ENCODE results near the gene GUSB.

The GUSB gene

GRCh38 chr7:65931685-65932084, 50.3 kb downstream of the GUSB start:
- no peak for DNase-seq (ENCODE audit: extremely low read depth, low read depth)
- TF ChIP-seq, protein P1, sequence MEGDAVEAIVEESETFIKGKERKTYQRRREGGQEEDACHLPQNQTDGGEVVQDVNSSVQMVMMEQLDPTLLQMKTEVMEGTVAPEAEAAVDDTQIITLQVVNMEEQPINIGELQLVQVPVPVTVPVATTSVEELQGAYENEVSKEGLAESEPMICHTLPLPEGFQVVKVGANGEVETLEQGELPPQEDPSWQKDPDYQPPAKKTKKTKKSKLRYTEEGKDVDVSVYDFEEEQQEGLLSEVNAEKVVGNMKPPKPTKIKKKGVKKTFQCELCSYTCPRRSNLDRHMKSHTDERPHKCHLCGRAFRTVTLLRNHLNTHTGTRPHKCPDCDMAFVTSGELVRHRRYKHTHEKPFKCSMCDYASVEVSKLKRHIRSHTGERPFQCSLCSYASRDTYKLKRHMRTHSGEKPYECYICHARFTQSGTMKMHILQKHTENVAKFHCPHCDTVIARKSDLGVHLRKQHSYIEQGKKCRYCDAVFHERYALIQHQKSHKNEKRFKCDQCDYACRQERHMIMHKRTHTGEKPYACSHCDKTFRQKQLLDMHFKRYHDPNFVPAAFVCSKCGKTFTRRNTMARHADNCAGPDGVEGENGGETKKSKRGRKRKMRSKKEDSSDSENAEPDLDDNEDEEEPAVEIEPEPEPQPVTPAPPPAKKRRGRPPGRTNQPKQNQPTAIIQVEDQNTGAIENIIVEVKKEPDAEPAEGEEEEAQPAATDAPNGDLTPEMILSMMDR (IDR thresholded peaks at IDR 0.05; ENCODE audit: low read depth, low read length), result no peak

DNA sequence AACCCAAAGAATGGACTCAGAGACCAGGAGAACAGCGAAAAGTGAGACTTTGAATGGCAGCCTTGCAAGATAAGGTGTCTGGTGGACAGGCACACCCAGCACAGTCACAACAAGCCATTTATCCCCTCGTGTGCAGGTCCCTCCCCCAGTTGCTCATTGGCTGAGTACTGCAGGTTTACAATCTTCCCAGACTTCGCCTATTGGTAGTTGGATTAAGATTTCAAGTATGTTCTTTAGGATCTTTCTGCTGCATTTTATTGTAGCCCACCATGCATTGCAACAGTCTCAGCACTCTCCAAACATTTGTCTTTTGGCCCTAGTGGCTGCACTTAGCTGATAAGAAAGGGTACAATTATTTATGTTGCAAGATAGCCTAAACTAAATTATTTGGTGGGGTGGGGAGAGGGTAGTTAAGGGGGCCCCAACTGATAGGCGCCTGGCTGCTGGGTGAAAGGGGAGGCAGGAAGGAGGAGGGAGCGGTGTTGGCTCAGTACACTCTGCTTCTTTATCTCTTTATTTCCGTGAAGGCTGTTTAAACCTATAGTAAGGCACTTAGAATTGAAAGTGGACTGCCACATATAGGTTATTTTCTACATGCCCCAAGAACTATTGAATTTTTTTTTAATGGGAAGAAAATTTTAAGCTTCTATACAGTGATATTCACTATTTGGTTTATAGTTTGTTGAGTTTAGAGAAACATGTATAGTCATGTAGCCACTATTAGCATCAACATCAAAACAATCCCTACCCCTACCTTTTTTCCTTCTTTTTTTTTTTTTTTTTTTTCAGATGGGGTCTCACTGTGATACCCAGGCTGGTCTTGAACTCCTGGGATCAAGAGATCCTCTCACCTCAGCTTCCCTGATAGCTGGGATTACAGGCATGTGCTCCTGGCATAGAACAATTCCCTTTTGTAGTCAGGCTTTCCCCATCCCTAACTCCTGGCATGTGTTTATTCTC, 54.2 kb downstream of the GUSB start:
- DNase-seq (ENCODE audit: extremely low read depth, low read depth), result no peak
- TF ChIP-seq, protein P1 (IDR thresholded peaks at IDR 0.05; ENCODE audit: low read depth, low read length), result no peak

DNA sequence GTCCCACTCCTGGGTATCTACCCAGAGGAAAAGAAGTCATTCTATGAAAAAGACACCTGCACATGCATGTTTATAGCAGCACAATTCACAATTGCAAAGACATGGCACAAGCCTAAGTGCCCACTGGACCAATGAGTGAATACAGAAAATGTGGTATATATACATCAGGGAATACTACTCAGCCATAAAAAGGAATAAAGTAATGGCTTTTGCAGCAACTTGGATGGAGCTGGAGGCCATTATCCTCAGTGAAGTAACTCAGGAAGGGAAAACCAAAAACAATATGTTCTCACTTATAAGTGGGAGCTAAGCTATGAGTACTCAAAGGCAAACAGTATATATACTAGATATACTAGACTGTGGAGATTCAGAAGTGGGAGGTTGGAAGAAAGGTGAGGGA, 55.4 kb downstream of the GUSB start:
- no peak for DNase-seq (ENCODE audit: extremely low read depth, low read depth)
- TF ChIP-seq, protein P1 (IDR thresholded peaks at IDR 0.05; ENCODE audit: low read depth, low read length), result no peak

GRCh38 chr7:65925040-65925439, 57.0 kb downstream of the GUSB start:
- no peak for DNase-seq (ENCODE audit: extremely low read depth, low read depth)
- TF ChIP-seq, protein P1 (IDR thresholded peaks at IDR 0.05; ENCODE audit: low read depth, low read length), result no peak

- TF ChIP-seq, protein P1 (IDR thresholded peaks at IDR 0.05; ENCODE audit: low read depth, low read length), result no peak
- DNase-seq (ENCODE audit: extremely low read depth, low read depth), result no peak
These were observed 57.8 kb downstream of the GUSB start for GRCh38 chr7:65924193-65924592.

GRCh38 chr7:65923316-65923715, 58.7 kb downstream of the GUSB start:
- DNase-seq (ENCODE audit: extremely low read depth, low read depth), result no peak
- TF ChIP-seq, protein P1 (IDR thresholded peaks at IDR 0.05; ENCODE audit: low read depth, low read length), result no peak

DNA sequence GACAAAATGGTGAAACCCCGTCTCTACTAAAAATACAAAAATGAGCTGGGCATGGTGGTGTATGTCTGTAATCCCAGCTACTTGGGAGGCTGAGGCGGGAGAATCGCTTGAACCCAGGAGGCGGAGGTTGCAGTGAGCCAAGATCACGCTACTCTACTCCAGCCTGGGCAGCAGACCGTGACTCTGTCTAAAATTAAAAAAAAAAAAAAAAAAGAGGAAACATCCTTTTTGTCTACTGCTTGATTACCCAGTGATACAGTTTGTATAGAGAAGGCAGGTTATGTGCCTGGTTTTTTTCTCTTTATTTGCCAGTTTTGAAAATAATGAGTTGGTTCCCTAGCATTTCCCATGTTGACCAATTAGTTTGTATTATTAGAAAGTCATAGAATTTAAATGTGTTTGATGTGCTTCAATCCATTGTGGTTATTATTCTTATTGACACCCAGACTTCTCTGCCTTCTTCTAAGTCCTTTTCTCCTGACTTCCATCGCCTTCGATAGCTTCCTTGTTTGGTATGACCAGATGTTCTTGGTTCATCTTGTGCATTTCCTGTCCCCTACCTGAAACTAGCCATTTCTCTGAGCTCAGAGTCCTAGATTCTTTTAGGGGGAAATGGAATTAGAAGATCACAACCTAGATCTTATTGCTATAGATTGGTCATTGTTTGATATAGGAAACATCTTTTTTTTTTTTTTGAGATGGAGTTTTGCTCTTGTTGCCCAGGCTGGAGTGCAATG, 65.9 kb downstream of the GUSB start:
- no peak for DNase-seq (ENCODE audit: extremely low read depth, low read depth)
- TF ChIP-seq, protein P1 (IDR thresholded peaks at IDR 0.05; ENCODE audit: low read depth, low read length), result no peak

Measured in AG09319 (cell line).